HCT116 (cell line): ENCODE measurements around the gene FGFR3. TPM values are rescaled to one million over a fixed set of nuclear protein-coding genes. Genes with fewer than 3 reads are reported as not detected.

Source experiments
- ATAC-seq: fragments of 200-7000 bp; cut with Tn5 transposase; 2 replicates; pipeline ENCODE4 v1.9.1; 2020; ENCODE audit warnings: mild to moderate bottlenecking, moderate library complexity
- BruUV-seq: library from RNA; stranded (reverse); fragments of 400-500 nt; replicated peaks from 2 replicates; lab custom pipeline; 2021; lab: Mats Ljungman, UMichigan
- CTCF ChIA-PET: fragments of 300-600 bp; sonication (Branson Sonifier 250); formaldehyde crosslinking; loops from one replicate; lab custom pipeline; 2021; ENCODE audit warnings: antibody characterized with exemption; lab: Charles Lee
- POLR2A ChIA-PET: fragments of 300-600, 350-600 bp; sonication (Branson Sonifier 250); formaldehyde crosslinking; loops from one replicate; lab custom pipeline; 2021; ENCODE audit warnings: antibody characterized with exemption; lab: Charles Lee
- RAD21 ChIA-PET, 2 experiments: fragments of 300-600 bp; sonication (Branson Sonifier 250); formaldehyde crosslinking; loops; one replicate each; lab custom pipeline; 2023; ENCODE audit warnings: low total read pairs in 2 of 2; ENCODE audit not compliant: uncharacterized antibody in 2 of 2, unreplicated experiment in 2 of 2, low non-redundant PET in 1 of 2; lab: Charles Lee
- DNase-seq: peaks from one replicate; pipeline ENCODE4 v3.0.0-alpha.2; 2010; ENCODE audit warnings: low read depth, low spot score
- H2AFZ ChIP-seq: fragments of 200-600 bp; shearing (Covaris generic), sonication (generic); 2 replicates; pipeline ENCODE4 v1.6.1; 2017; ENCODE audit warnings: low read depth, mixed run types, mixed read lengths, antibody characterized with exemption, low read length; ENCODE audit not compliant: poor library complexity, severe bottlenecking
- H3K27ac ChIP-seq: 2 replicates; pipeline ENCODE4 v1.5.1; 2012; ENCODE audit warnings: low read depth, low read length
- H3K27me3 ChIP-seq: fragments of 200-600 bp; sonication (generic); 2 replicates; pipeline ENCODE4 v1.6.1; 2016; ENCODE audit warnings: mixed run types, low read length, mixed read lengths; ENCODE audit not compliant: insufficient read depth
- H3K36me3 ChIP-seq, 2 experiments: fragments of 200-500 bp in 1 of 2; fragments of 200-600 bp in 1 of 2; sonication (Bioruptor generic) in 1 of 2; sonication (generic) in 1 of 2; 2 replicates each; pipeline versions ENCODE4 v1.5.1 to v1.6.1; 2014 to 2016; ENCODE audit warnings: low read length in 2 of 2, inconsistent platforms in 1 of 2, mixed read lengths in 1 of 2, mixed run types in 1 of 2; ENCODE audit not compliant: insufficient read depth in 2 of 2, control insufficient read depth in 1 of 2
- H3K4me1 ChIP-seq, 2 experiments: fragments of 200-600 bp in 1 of 2; sonication (generic) in 1 of 2; 2 replicates each; pipeline versions ENCODE4 v1.5.1 to v1.6.1; 2012 to 2017; ENCODE audit warnings: low read length in 2 of 2, inconsistent platforms in 1 of 2, mild to moderate bottlenecking in 1 of 2, mixed read lengths in 1 of 2, mixed run types in 1 of 2, moderate library complexity in 1 of 2; ENCODE audit not compliant: insufficient read depth in 2 of 2, control insufficient read depth in 1 of 2
- H3K4me2 ChIP-seq: fragments of 200-600 bp; sonication (generic); 2 replicates; pipeline ENCODE4 v1.6.1; 2017; ENCODE audit warnings: mixed run types, low read length, mixed read lengths
- H3K4me3 ChIP-seq, 2 experiments: fragments of 200-600 bp in 1 of 2; sonication (generic) in 1 of 2; replicated peaks in 1 of 2; 2 replicates each; pipeline ENCODE4 v1.5.1; 2011 to 2016; ENCODE audit warnings: low read length in 2 of 2, control low read depth in 1 of 2, low read depth in 1 of 2, mild to moderate bottlenecking in 1 of 2, mixed read lengths in 1 of 2, mixed run types in 1 of 2
- H3K79me2 ChIP-seq: fragments of 200-600 bp; sonication (generic); 2 replicates; pipeline ENCODE4 v1.6.1; 2017; ENCODE audit warnings: mild to moderate bottlenecking, mixed run types, low read length, moderate library complexity, mixed read lengths; ENCODE audit not compliant: insufficient read depth
- H3K9ac ChIP-seq: fragments of 200-600 bp; sonication (generic); 2 replicates; pipeline ENCODE4 v1.6.1; 2016; ENCODE audit warnings: low read length, mixed read lengths
- H3K9me2 ChIP-seq: fragments of 200-600 bp; sonication (generic), shearing (Covaris generic); 2 replicates; pipeline ENCODE4 v1.6.1; 2017; ENCODE audit warnings: mixed run types, mild to moderate bottlenecking, moderate library complexity; ENCODE audit not compliant: insufficient read depth
- H3K9me3 ChIP-seq, 2 experiments: fragments of 200-500 bp in 1 of 2; fragments of 200-600 bp in 1 of 2; sonication (Bioruptor generic) in 1 of 2; sonication (generic) in 1 of 2; 2 replicates each; pipeline ENCODE4 v1.6.1; 2014 to 2017; ENCODE audit warnings: low read length in 2 of 2, mixed read lengths in 2 of 2, inconsistent platforms in 1 of 2, low read depth in 1 of 2, mild to moderate bottlenecking in 1 of 2, mixed run types in 1 of 2, moderate library complexity in 1 of 2; ENCODE audit not compliant: control insufficient read depth in 1 of 2, insufficient read depth in 1 of 2
- H4K20me1 ChIP-seq: fragments of 200-600 bp; sonication (generic), shearing (Covaris generic); 2 replicates; pipeline ENCODE4 v1.6.1; 2017; ENCODE audit warnings: mixed run types, mild to moderate bottlenecking, moderate library complexity; ENCODE audit not compliant: insufficient read depth
- CBX3 ChIP-seq: IDR thresholded peaks from 2 replicates; pipeline ENCODE4 v1.6.1; 2012; ENCODE audit warnings: low read depth
- JUND ChIP-seq: IDR thresholded peaks from 2 replicates; pipeline ENCODE4 v1.6.1; 2012
- YY1 ChIP-seq: IDR thresholded peaks from 2 replicates; pipeline ENCODE4 v1.6.1; 2011; ENCODE audit warnings: low read length, low read depth, moderate library complexity, mild to moderate bottlenecking; ENCODE audit not compliant: insufficient replicate concordance; ENCODE audit errors: extremely low read depth
- ZFX ChIP-seq: fragments of 450-650 bp; IDR thresholded peaks from 2 replicates; pipeline ENCODE4 v1.6.1; 2017
- ZNF274 ChIP-seq: fragments of 200-500 bp; sonication (Bioruptor generic); IDR thresholded peaks from 2 replicates; pipeline ENCODE4 v1.6.1; 2014; ENCODE audit warnings: mild to moderate bottlenecking, low read depth, low read length, inconsistent platforms
- intact Hi-C: fragments of 100-400 bp; cut with micrococcal nuclease; formaldehyde crosslinking; loops from 2 replicates; pipeline ENCODE4 v1.10.0; 2022
- total RNA-seq: library from RNA; stranded (reverse); gene quantifications from one replicate; pipeline ENCODE4 v1.2.1, GENCODE V29; 2021; ENCODE audit not compliant: unreplicated experiment
- TF ChIP-seq, protein P1 (sequence below): IDR thresholded peaks from 2 replicates; pipeline ENCODE4 v1.6.1; 2012; ENCODE audit warnings: low read depth

Gene FGFR3
- total RNA-seq, 1 experiment from 2014 or later, result 31.7 TPM

DNA sequence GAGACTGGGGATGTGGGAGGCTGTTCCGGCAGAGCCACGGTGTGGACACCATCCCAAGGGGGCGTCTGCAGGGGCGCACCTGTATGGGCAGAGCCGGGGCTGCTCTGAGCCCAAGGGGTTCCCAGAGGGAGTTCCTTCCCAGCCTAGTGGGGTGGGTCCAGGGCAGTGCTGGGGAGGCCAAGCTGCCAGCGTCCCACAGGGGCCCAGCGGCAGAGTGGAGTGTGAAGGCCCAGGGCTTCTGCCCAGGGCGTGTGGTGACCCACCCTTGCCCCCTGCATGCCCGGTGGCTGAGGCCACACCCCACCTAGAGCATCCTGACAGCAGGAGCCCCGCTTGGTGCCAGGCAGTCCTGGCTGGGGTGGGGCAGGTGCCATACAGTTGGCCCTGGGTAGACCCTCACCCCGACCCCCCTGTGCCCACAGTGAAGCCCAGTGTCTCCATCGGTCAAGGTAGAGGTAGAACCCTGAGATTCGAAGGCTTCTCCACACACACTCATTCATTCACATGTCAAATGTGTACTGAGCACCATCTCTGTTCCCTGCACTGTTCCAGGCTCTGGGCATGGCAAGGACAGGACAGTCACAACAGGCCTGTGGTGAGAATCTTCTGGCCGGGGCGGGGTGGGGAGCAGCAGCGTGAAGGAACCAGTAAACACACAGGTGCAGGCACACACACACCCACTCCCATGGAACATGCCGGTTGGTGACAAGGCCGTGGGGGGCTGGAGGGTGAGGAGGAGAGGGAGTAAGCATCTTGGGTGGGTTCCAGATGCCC lies 42.5 kb upstream of the FGFR3 start:
- ChIA-PET RAD21 (interaction anchor here in 1 of 2 experiments (0.7 kb wide), 1 partner anchor 60 kb away, joined by 5 read pairs; no protein-coding TSS in a partner anchor), POLR2A (interaction anchor here (0.7 kb wide), 1 partner anchor 27 kb away, joined by 4 read pairs; no protein-coding TSS in a partner anchor), CTCF (no interaction called here)
- peaks cover 0 to 25% of the 10 kb centered on the region in 2 experiments; a peak in 1 of 4 replicates for H3K4me1 ChIP-seq
- no peaks in the 10 kb centered on the region for H3K9me3 ChIP-seq
- no peak for ATAC-seq
- no peak for DNase-seq
- no peaks in the 10 kb centered on the region for H3K79me2 ChIP-seq
- no peak overlapping the region for H3K4me2 ChIP-seq
- no peaks in the 10 kb centered on the region for H3K27me3 ChIP-seq
- BruUV-seq, result no TSS peak
- TF ChIP-seq, protein P1, sequence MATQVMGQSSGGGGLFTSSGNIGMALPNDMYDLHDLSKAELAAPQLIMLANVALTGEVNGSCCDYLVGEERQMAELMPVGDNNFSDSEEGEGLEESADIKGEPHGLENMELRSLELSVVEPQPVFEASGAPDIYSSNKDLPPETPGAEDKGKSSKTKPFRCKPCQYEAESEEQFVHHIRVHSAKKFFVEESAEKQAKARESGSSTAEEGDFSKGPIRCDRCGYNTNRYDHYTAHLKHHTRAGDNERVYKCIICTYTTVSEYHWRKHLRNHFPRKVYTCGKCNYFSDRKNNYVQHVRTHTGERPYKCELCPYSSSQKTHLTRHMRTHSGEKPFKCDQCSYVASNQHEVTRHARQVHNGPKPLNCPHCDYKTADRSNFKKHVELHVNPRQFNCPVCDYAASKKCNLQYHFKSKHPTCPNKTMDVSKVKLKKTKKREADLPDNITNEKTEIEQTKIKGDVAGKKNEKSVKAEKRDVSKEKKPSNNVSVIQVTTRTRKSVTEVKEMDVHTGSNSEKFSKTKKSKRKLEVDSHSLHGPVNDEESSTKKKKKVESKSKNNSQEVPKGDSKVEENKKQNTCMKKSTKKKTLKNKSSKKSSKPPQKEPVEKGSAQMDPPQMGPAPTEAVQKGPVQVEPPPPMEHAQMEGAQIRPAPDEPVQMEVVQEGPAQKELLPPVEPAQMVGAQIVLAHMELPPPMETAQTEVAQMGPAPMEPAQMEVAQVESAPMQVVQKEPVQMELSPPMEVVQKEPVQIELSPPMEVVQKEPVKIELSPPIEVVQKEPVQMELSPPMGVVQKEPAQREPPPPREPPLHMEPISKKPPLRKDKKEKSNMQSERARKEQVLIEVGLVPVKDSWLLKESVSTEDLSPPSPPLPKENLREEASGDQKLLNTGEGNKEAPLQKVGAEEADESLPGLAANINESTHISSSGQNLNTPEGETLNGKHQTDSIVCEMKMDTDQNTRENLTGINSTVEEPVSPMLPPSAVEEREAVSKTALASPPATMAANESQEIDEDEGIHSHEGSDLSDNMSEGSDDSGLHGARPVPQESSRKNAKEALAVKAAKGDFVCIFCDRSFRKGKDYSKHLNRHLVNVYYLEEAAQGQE, result no peak
- TF ChIP-seq YY1 (no peak), JUND (no peak), ZFX (no peak), ZNF274 (no peak), CBX3 (no peak)
- TF ChIP-seq, all 23 proteins: peak for 0
- H3K4me3 ChIP-seq, result no peak overlapping the region
- H2AFZ ChIP-seq, result no peak overlapping the region
- no peak overlapping the region for H3K27ac ChIP-seq
- H4K20me1 ChIP-seq, result no peaks in the 10 kb centered on the region
- H3K36me3 ChIP-seq, result no peaks in the 10 kb centered on the region
- intact Hi-C loops, result no loop called here
- no peak overlapping the region for H3K9ac ChIP-seq
- no peaks in the 10 kb centered on the region for H3K9me2 ChIP-seq
